Measurements from ENCODE around the gene SOX8. TPM values are rescaled to one million over a fixed set of nuclear protein-coding genes. Genes with fewer than 3 reads are reported as not detected.

SOX8 gene
- total RNA-seq, 1 experiment from 2014 or later, result not detected

DNA sequence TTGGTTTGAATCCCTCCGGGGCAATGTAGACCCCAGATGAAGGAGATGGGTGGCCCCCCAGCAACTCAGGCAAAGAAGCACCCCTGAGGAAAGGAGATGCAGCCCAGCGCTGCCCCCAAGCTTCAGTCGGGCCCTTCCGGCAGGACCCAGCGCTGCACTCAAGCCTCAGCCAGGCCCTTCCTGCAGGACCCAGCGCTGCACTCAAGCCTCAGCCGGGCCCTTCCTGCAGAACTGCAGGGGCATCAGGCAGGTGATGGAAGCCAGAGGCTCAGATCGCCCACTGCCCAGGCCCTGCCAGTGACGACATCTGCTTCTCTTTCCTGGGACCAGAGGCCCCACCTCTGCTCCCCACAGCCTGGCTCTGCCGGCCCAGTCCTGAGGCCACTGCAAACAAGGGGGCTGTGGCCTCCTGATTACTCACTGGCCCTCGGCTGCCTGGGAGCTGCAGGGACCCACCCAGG, 7.8 kb downstream of the SOX8 start:
- Histone ChIP-seq H3K4me1 (replicated peaks; ENCODE audit: insufficient read depth) (no peaks in the 10 kb centered on the region), H4K20me1 (ENCODE audit: insufficient read depth) (no peaks in the 10 kb centered on the region), H2AFZ (no peak overlapping the region), H3K9me2 (ENCODE audit: insufficient read depth) (no peaks in the 10 kb centered on the region), H3K36me3 (ENCODE audit: low read depth) (no peaks in the 10 kb centered on the region), H3K4me2 (no peak overlapping the region), H3K27ac (no peak overlapping the region), H3K79me2 (ENCODE audit: low read depth) (no peaks in the 10 kb centered on the region), H3K9me3 (ENCODE audit: insufficient read depth, low read depth) (no peaks in the 10 kb centered on the region), H3K4me3 (no peak overlapping the region), H3F3A (ENCODE audit: insufficient read depth, low read depth) (no peaks in the 10 kb centered on the region), H3K27me3 (ENCODE audit: insufficient read depth, low read depth) (peaks cover 75% of the 10 kb centered on the region)
- DNase-seq, result no peak
- intact Hi-C loops (cut with micrococcal nuclease; ENCODE audit: unreplicated experiment), result no loop called here
- BruUV-seq (replicated peaks), result no TSS peak
- CTCF ChIA-PET, result no interaction called here
- POLR2A ChIA-PET (ENCODE audit: unreplicated experiment), result no interaction called here
- TF ChIP-seq, protein P1, sequence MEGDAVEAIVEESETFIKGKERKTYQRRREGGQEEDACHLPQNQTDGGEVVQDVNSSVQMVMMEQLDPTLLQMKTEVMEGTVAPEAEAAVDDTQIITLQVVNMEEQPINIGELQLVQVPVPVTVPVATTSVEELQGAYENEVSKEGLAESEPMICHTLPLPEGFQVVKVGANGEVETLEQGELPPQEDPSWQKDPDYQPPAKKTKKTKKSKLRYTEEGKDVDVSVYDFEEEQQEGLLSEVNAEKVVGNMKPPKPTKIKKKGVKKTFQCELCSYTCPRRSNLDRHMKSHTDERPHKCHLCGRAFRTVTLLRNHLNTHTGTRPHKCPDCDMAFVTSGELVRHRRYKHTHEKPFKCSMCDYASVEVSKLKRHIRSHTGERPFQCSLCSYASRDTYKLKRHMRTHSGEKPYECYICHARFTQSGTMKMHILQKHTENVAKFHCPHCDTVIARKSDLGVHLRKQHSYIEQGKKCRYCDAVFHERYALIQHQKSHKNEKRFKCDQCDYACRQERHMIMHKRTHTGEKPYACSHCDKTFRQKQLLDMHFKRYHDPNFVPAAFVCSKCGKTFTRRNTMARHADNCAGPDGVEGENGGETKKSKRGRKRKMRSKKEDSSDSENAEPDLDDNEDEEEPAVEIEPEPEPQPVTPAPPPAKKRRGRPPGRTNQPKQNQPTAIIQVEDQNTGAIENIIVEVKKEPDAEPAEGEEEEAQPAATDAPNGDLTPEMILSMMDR (conservative IDR thresholded peaks at IDR 0.05), result no peak
- TF ChIP-seq EZH2 (IDR thresholded peaks at IDR 0.05; ENCODE audit: low read depth), result no peak

DNA sequence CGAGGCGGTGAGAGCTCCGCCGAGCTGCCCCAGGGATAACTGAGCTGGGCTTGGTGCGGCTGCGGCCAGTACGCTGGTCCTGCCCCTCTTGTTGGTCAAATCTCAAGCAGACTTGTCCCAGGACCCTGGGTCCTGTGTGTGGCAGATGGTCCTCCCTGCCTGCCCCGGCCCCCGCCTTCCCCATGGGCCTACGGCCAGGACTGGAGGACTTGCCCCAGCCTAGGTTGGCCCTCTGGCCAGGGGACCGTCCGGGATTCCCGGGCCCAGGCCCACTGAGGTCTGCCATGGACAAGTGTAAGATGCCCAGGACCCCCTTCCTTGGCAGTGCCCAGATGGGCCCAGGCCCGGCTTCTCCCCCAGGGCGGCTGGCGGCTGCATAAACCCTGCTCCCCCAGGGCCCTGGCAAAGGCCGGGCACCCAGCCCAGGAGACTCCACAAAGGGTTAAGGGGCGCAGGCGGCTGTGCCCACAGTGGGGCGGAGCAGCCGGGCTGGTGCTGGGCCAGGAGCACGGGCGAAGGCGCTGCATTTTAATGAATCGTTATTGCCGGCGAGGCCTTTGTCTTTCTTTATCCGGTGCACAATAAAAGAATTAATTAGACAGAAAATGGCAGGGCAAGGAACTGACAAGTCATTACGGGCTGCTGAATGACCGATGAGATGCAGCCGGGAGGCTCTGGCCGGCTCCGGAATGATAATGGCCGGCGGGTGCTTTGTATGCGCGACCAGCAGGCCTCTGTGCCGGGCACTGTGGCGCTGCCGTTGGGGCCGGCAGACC, 9.1 kb downstream of the SOX8 start:
- Histone ChIP-seq H3K4me1 (replicated peaks; ENCODE audit: insufficient read depth) (no peaks in the 10 kb centered on the region), H3K9me2 (ENCODE audit: insufficient read depth) (no peaks in the 10 kb centered on the region), H3K4me2 (no peak overlapping the region), H2AFZ (no peak overlapping the region), H3K36me3 (ENCODE audit: low read depth) (no peaks in the 10 kb centered on the region), H3K4me3 (no peak overlapping the region), H3K79me2 (ENCODE audit: low read depth) (no peaks in the 10 kb centered on the region), H3F3A (ENCODE audit: insufficient read depth, low read depth) (no peaks in the 10 kb centered on the region), H3K9me3 (ENCODE audit: insufficient read depth, low read depth) (no peaks in the 10 kb centered on the region), H3K27ac (no peak overlapping the region), H4K20me1 (ENCODE audit: insufficient read depth) (no peaks in the 10 kb centered on the region), H3K27me3 (ENCODE audit: insufficient read depth, low read depth) (peaks cover 82% of the 10 kb centered on the region)
- no peak for DNase-seq
- TF ChIP-seq EZH2 (IDR thresholded peaks at IDR 0.05; ENCODE audit: low read depth), result no peak
- TF ChIP-seq, protein P1 (conservative IDR thresholded peaks at IDR 0.05), result no peak
- no TSS peak for BruUV-seq (replicated peaks)
- ChIA-PET CTCF (no interaction called here), POLR2A (ENCODE audit: unreplicated experiment) (no interaction called here)
- intact Hi-C loops (cut with micrococcal nuclease; ENCODE audit: unreplicated experiment), result no loop called here

DNA sequence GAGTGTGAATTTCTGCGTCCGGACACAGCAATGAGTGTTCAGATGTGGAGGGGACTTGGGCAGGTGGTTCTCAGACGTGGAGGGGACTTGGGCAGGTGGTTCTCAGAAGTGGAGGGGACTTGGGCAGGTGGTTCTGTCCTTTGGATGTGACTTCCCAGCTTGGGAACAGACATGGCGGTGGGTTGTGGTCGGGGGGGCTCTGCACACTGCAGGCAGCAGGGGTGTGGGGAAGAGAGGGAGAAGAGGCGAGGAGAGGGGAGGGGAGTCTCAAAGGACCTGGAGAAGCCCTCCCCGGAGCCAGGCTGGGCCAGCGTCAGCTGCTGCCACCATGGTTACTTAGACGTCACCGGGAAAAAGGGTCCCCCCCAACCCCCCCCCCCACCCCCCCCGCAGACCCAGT, 9.8 kb downstream of the SOX8 start:
- H3K27me3 ChIP-seq (ENCODE audit: insufficient read depth, low read depth), result peaks cover 81% of the 10 kb centered on the region
- H3K9me2 ChIP-seq (ENCODE audit: insufficient read depth), result no peaks in the 10 kb centered on the region
- no peaks in the 10 kb centered on the region for H4K20me1 ChIP-seq (ENCODE audit: insufficient read depth)
- no peak overlapping the region for H3K27ac ChIP-seq
- no peak for DNase-seq
- H3K4me3 ChIP-seq, result no peak overlapping the region
- intact Hi-C loops (cut with micrococcal nuclease; ENCODE audit: unreplicated experiment), result no loop called here
- ChIA-PET POLR2A (ENCODE audit: unreplicated experiment) (no interaction called here), CTCF (no interaction called here)
- TF ChIP-seq, protein P1 (conservative IDR thresholded peaks at IDR 0.05), result no peak
- TF ChIP-seq EZH2 (IDR thresholded peaks at IDR 0.05; ENCODE audit: low read depth), result no peak
- H3F3A ChIP-seq (ENCODE audit: insufficient read depth, low read depth), result no peaks in the 10 kb centered on the region
- no peaks in the 10 kb centered on the region for H3K9me3 ChIP-seq (ENCODE audit: insufficient read depth, low read depth)
- no peaks in the 10 kb centered on the region for H3K79me2 ChIP-seq (ENCODE audit: low read depth)
- H3K36me3 ChIP-seq (ENCODE audit: low read depth), result no peaks in the 10 kb centered on the region
- H2AFZ ChIP-seq, result no peak overlapping the region
- H3K4me2 ChIP-seq, result no peak overlapping the region
- H3K4me1 ChIP-seq (replicated peaks; ENCODE audit: insufficient read depth), result no peaks in the 10 kb centered on the region
- no TSS peak for BruUV-seq (replicated peaks)

Data from PC-9 (cell line).